Vagina (tissue), 2 donors: ENCODE results near the gene CLEC16A. TPM values are rescaled to one million over a fixed set of nuclear protein-coding genes. Genes with fewer than 3 reads are reported as not detected.

Experiments used
- DNase-seq, 2 donors: peaks; one replicate each; pipeline ENCODE4 v3.0.0-alpha.2; 2017; ENCODE audit errors: extremely low spot score in 2 of 2
- H3K27ac ChIP-seq: fragments of 200-600 bp; sonication (generic); one replicate; pipeline ENCODE4 v1.5.1; 2019
- H3K27me3 ChIP-seq: fragments of 200-600 bp; sonication (generic); one replicate; pipeline ENCODE4 v1.5.1; 2019
- H3K36me3 ChIP-seq, 2 donors: fragments of 200-600 bp; sonication (generic); one replicate each; pipeline ENCODE4 v1.5.1; 2017 to 2019
- H3K4me1 ChIP-seq: fragments of 200-600 bp; sonication (generic); one replicate; pipeline ENCODE4 v1.5.1; 2019
- H3K4me3 ChIP-seq, 2 donors: fragments of 200-600 bp; sonication (generic); 1 replicate in 1 of 2; 2 replicates in 1 of 2; pipeline ENCODE4 v1.5.1; 2016 to 2019
- H3K9me3 ChIP-seq: fragments of 200-600 bp; sonication (generic); one replicate; pipeline ENCODE4 v1.5.1; 2019
- CTCF ChIP-seq, 3 experiments: fragments of 450-650 bp in 2 of 3; fragments of 200-600 bp in 1 of 3; sonication (generic) in 1 of 3; IDR thresholded peaks; one replicate each; pipeline ENCODE4 v1.5.1; 2017 to 2019; ENCODE audit warnings: antibody characterized with exemption in 3 of 3, mild to moderate bottlenecking in 2 of 3, moderate library complexity in 2 of 3
- POLR2A ChIP-seq, 2 donors: fragments of 450-650 bp; IDR thresholded peaks; one replicate each; pipeline ENCODE4 v1.6.1; 2017; ENCODE audit warnings: antibody characterized with exemption in 2 of 2, mild to moderate bottlenecking in 2 of 2, moderate library complexity in 2 of 2
- POLR2AphosphoS5 ChIP-seq, 2 donors: sonication (generic); formaldehyde crosslinking; IDR thresholded peaks; one replicate each; pipeline ENCODE4 v1.9.0; 2017; ENCODE audit warnings: antibody characterized with exemption in 2 of 2, mild to moderate bottlenecking in 2 of 2, low read depth in 1 of 2; ENCODE audit not compliant: insufficient read depth in 1 of 2
- intact Hi-C: fragments of 100-400 bp; cut with DNase I; formaldehyde crosslinking; loops from one replicate; pipeline ENCODE4 v1.15.1; 2023
- total RNA-seq: library from RNA; depleted of rRNA; stranded (reverse); fragments of >200 nt; gene quantifications from one replicate; pipeline ENCODE4 v1.2.3, GENCODE V29; 2016

Gene CLEC16A
- total RNA-seq, 1 donor from 2014 or later: 21.6 TPM

GRCh38 chr16:11140466-11140865 lies 196.1 kb downstream of the CLEC16A start:
- no peak overlapping the region for H3K4me3 ChIP-seq
- no peaks in the 10 kb centered on the region for H3K9me3 ChIP-seq
- no peaks in the 10 kb centered on the region for H3K4me1 ChIP-seq
- no peak overlapping the region for H3K27ac ChIP-seq
- intact Hi-C loops: no loop called here
- no peaks in the 10 kb centered on the region for H3K27me3 ChIP-seq
- DNase-seq: no peak
- no peak for TF ChIP-seq POLR2A (IDR thresholded peaks at IDR 0.05)
- TF ChIP-seq CTCF (IDR thresholded peaks at IDR 0.05): no peak
- TF ChIP-seq POLR2AphosphoS5 (IDR thresholded peaks at IDR 0.05; ENCODE audit: insufficient read depth in 1 of 2, low read depth in 1 of 2): no peak
- H3K36me3 ChIP-seq: no peaks in the 10 kb centered on the region

GRCh38 chr16:11140867-11141266 lies 196.5 kb downstream of the CLEC16A start:
- Histone ChIP-seq H3K27me3 (no peaks in the 10 kb centered on the region), H3K9me3 (no peaks in the 10 kb centered on the region), H3K27ac (no peak overlapping the region), H3K4me1 (no peaks in the 10 kb centered on the region), H3K36me3 (no peaks in the 10 kb centered on the region), H3K4me3 (no peak overlapping the region)
- no peak for DNase-seq
- intact Hi-C loops: no loop called here
- TF ChIP-seq CTCF (IDR thresholded peaks at IDR 0.05) (no peak), POLR2AphosphoS5 (IDR thresholded peaks at IDR 0.05; ENCODE audit: insufficient read depth in 1 of 2, low read depth in 1 of 2) (no peak), POLR2A (IDR thresholded peaks at IDR 0.05) (no peak)

- H3K36me3 ChIP-seq: no peaks in the 10 kb centered on the region
- no peak overlapping the region for H3K27ac ChIP-seq
- intact Hi-C loops: no loop called here
- H3K4me1 ChIP-seq: no peaks in the 10 kb centered on the region
- H3K27me3 ChIP-seq: no peaks in the 10 kb centered on the region
- TF ChIP-seq POLR2AphosphoS5 (IDR thresholded peaks at IDR 0.05; ENCODE audit: insufficient read depth in 1 of 2, low read depth in 1 of 2): no peak
- TF ChIP-seq CTCF (IDR thresholded peaks at IDR 0.05): no peak
- TF ChIP-seq POLR2A (IDR thresholded peaks at IDR 0.05): no peak
- no peak for DNase-seq
- no peaks in the 10 kb centered on the region for H3K9me3 ChIP-seq
- no peak overlapping the region for H3K4me3 ChIP-seq
Measured at GRCh38 chr16:11141409-11142260, 197.3 kb downstream of the CLEC16A start.

GRCh38 chr16:11142261-11142630 lies 197.9 kb downstream of the CLEC16A start:
- Histone ChIP-seq H3K27me3 (no peaks in the 10 kb centered on the region), H3K4me1 (no peaks in the 10 kb centered on the region), H3K4me3 (no peak overlapping the region), H3K27ac (no peak overlapping the region), H3K36me3 (no peaks in the 10 kb centered on the region), H3K9me3 (no peaks in the 10 kb centered on the region)
- intact Hi-C loops: no loop called here
- DNase-seq: no peak
- TF ChIP-seq CTCF (IDR thresholded peaks at IDR 0.05): no peak
- no peak for TF ChIP-seq POLR2A (IDR thresholded peaks at IDR 0.05)
- TF ChIP-seq POLR2AphosphoS5 (IDR thresholded peaks at IDR 0.05; ENCODE audit: insufficient read depth in 1 of 2, low read depth in 1 of 2): no peak

GRCh38 chr16:11142951-11143350 lies 198.6 kb downstream of the CLEC16A start:
- DNase-seq: no peak
- no peak overlapping the region for H3K27ac ChIP-seq
- intact Hi-C loops: no loop called here
- H3K4me3 ChIP-seq: no peak overlapping the region
- TF ChIP-seq CTCF (IDR thresholded peaks at IDR 0.05) (no peak), POLR2A (IDR thresholded peaks at IDR 0.05) (no peak), POLR2AphosphoS5 (IDR thresholded peaks at IDR 0.05; ENCODE audit: insufficient read depth in 1 of 2, low read depth in 1 of 2) (no peak)
- H3K4me1 ChIP-seq: no peaks in the 10 kb centered on the region
- no peaks in the 10 kb centered on the region for H3K27me3 ChIP-seq
- H3K9me3 ChIP-seq: no peaks in the 10 kb centered on the region
- H3K36me3 ChIP-seq: no peaks in the 10 kb centered on the region
